ENCODE data around the gene TPRG1.

The TPRG1 gene

GRCh38 chr3:189171707-189172106 is at the start of gene TPRG1:
Gene TPRG1 (plus strand): TSS chr3:189171971. CDS start chr3:189207385, 35,414 bp downstream.
- Mint-ChIP-seq H3K27me3 (no peaks in the 10 kb centered on the region), H3K4me1 (peaks cover 18% of the 10 kb centered on the region), H3K9me3 (no peaks in the 10 kb centered on the region), H3K36me3 (ENCODE audit: insufficient read depth) (no peaks in the 10 kb centered on the region), H3K4me3 (no peak within 1 kb of the TSS), H3K27ac (ENCODE audit: low read depth) (no peak within 1 kb of the TSS)
- DNase-seq (ENCODE audit: low spot score in 2 of 2) (no peak), ATAC-seq (replicated peaks; ENCODE audit: extremely low read depth, poor library complexity, severe bottlenecking) (no peak)

GRCh38 chr3:189122110-189122509 is 49.7 kb upstream of the TPRG1 start:
- H3K4me1 Mint-ChIP-seq: peaks cover 46% of the 10 kb centered on the region
- H3K9me3 Mint-ChIP-seq: no peaks in the 10 kb centered on the region
- DNase-seq (ENCODE audit: low spot score in 2 of 2) (no peak), ATAC-seq (replicated peaks; ENCODE audit: extremely low read depth, poor library complexity, severe bottlenecking) (no peak)
- H3K36me3 Mint-ChIP-seq (ENCODE audit: insufficient read depth): peaks cover 7% of the 10 kb centered on the region
- peak overlapping the region; percentile 98 for H3K27ac Mint-ChIP-seq (ENCODE audit: low read depth)
- no peaks in the 10 kb centered on the region for H3K27me3 Mint-ChIP-seq
- peak overlapping the region; percentile 87 for H3K4me3 Mint-ChIP-seq

- ATAC-seq (replicated peaks; ENCODE audit: extremely low read depth, poor library complexity, severe bottlenecking) (no peak), DNase-seq (ENCODE audit: low spot score in 2 of 2) (no peak)
- Mint-ChIP-seq H3K4me1 (peaks cover 52% of the 10 kb centered on the region), H3K27me3 (no peaks in the 10 kb centered on the region), H3K36me3 (ENCODE audit: insufficient read depth) (peaks cover 7% of the 10 kb centered on the region), H3K27ac (ENCODE audit: low read depth) (peak overlapping the region; percentile 98), H3K9me3 (no peaks in the 10 kb centered on the region), H3K4me3 (peak overlapping the region; percentile 87)
Observed at GRCh38 chr3:189122526-189123205, 49.1 kb upstream of the TPRG1 start.

GRCh38 chr3:189123595-189124387 is 48.0 kb upstream of the TPRG1 start:
- Mint-ChIP-seq H3K36me3 (ENCODE audit: insufficient read depth) (peaks cover 10% of the 10 kb centered on the region), H3K27ac (ENCODE audit: low read depth) (peak overlapping the region; percentile 98), H3K4me3 (peak overlapping the region; percentile 87), H3K9me3 (no peaks in the 10 kb centered on the region), H3K27me3 (no peaks in the 10 kb centered on the region), H3K4me1 (peaks cover 58% of the 10 kb centered on the region)
- no peak for ATAC-seq (replicated peaks; ENCODE audit: extremely low read depth, poor library complexity, severe bottlenecking)
- no peak for DNase-seq (ENCODE audit: low spot score in 2 of 2)

- Mint-ChIP-seq H3K27ac (ENCODE audit: low read depth) (peak overlapping the region; percentile 95), H3K4me3 (peak overlapping the region; percentile 65), H3K36me3 (ENCODE audit: insufficient read depth) (peaks cover 27% of the 10 kb centered on the region), H3K27me3 (no peaks in the 10 kb centered on the region), H3K9me3 (peaks cover 9% of the 10 kb centered on the region), H3K4me1 (peaks cover 49% of the 10 kb centered on the region)
- ATAC-seq (replicated peaks; ENCODE audit: extremely low read depth, poor library complexity, severe bottlenecking): peak; percentile 98
- DNase-seq (ENCODE audit: low spot score in 2 of 2): peak; percentile 39 to 73
Observed at GRCh38 chr3:189132231-189132671, 39.5 kb upstream of the TPRG1 start.

- H3K27ac Mint-ChIP-seq (ENCODE audit: low read depth): peak overlapping the region; percentile 95
- peak overlapping the region; percentile 65 for H3K4me3 Mint-ChIP-seq
- no peaks in the 10 kb centered on the region for H3K27me3 Mint-ChIP-seq
- H3K36me3 Mint-ChIP-seq (ENCODE audit: insufficient read depth): peaks cover 27% of the 10 kb centered on the region
- peaks cover 9% of the 10 kb centered on the region for H3K9me3 Mint-ChIP-seq
- peaks cover 49% of the 10 kb centered on the region for H3K4me1 Mint-ChIP-seq
- no peak for DNase-seq (ENCODE audit: low spot score in 2 of 2)
- ATAC-seq (replicated peaks; ENCODE audit: extremely low read depth, poor library complexity, severe bottlenecking): no peak
Observed at GRCh38 chr3:189132839-189133238, 38.9 kb upstream of the TPRG1 start.

- DNase-seq (ENCODE audit: low spot score in 2 of 2) (no peak), ATAC-seq (replicated peaks; ENCODE audit: extremely low read depth, poor library complexity, severe bottlenecking) (no peak)
- H3K4me1 Mint-ChIP-seq: peaks cover 53% of the 10 kb centered on the region
- H3K4me3 Mint-ChIP-seq: no peak overlapping the region
- H3K27ac Mint-ChIP-seq (ENCODE audit: low read depth): peak overlapping the region; percentile 95
- H3K27me3 Mint-ChIP-seq: no peaks in the 10 kb centered on the region
- H3K36me3 Mint-ChIP-seq (ENCODE audit: insufficient read depth): peaks cover 25% of the 10 kb centered on the region
- peaks cover 9% of the 10 kb centered on the region for H3K9me3 Mint-ChIP-seq
Observed at GRCh38 chr3:189133768-189134167, 38.0 kb upstream of the TPRG1 start.

GRCh38 chr3:189137416-189137815 is 34.4 kb upstream of the TPRG1 start:
- Mint-ChIP-seq H3K4me3 (no peak overlapping the region), H3K27ac (ENCODE audit: low read depth) (peak overlapping the region; percentile 58), H3K4me1 (peaks cover 56% of the 10 kb centered on the region), H3K27me3 (no peaks in the 10 kb centered on the region), H3K9me3 (peaks cover 9% of the 10 kb centered on the region), H3K36me3 (ENCODE audit: insufficient read depth) (peaks cover 23% of the 10 kb centered on the region)
- no peak for ATAC-seq (replicated peaks; ENCODE audit: extremely low read depth, poor library complexity, severe bottlenecking)
- no peak for DNase-seq (ENCODE audit: low spot score in 2 of 2)

- Mint-ChIP-seq H3K9me3 (no peaks in the 10 kb centered on the region), H3K27me3 (no peaks in the 10 kb centered on the region), H3K36me3 (ENCODE audit: insufficient read depth) (peaks cover 18% of the 10 kb centered on the region), H3K4me3 (no peak overlapping the region), H3K27ac (ENCODE audit: low read depth) (peak overlapping the region; percentile 58), H3K4me1 (peaks cover 51% of the 10 kb centered on the region)
- no peak for ATAC-seq (replicated peaks; ENCODE audit: extremely low read depth, poor library complexity, severe bottlenecking)
- DNase-seq (ENCODE audit: low spot score in 2 of 2): no peak
Observed at GRCh38 chr3:189138901-189139610, 32.7 kb upstream of the TPRG1 start.

- no peaks in the 10 kb centered on the region for H3K27me3 Mint-ChIP-seq
- ATAC-seq (replicated peaks; ENCODE audit: extremely low read depth, poor library complexity, severe bottlenecking) (no peak), DNase-seq (ENCODE audit: low spot score in 2 of 2) (no peak)
- H3K9me3 Mint-ChIP-seq: no peaks in the 10 kb centered on the region
- no peak overlapping the region for H3K27ac Mint-ChIP-seq (ENCODE audit: low read depth)
- H3K4me3 Mint-ChIP-seq: no peak overlapping the region
- peaks cover 18% of the 10 kb centered on the region for H3K36me3 Mint-ChIP-seq (ENCODE audit: insufficient read depth)
- peaks cover 56% of the 10 kb centered on the region for H3K4me1 Mint-ChIP-seq
Observed at GRCh38 chr3:189139611-189139940, 32.2 kb upstream of the TPRG1 start.

GRCh38 chr3:189142527-189142926 is 29.2 kb upstream of the TPRG1 start:
- Mint-ChIP-seq H3K36me3 (ENCODE audit: insufficient read depth) (peaks cover 14% of the 10 kb centered on the region), H3K9me3 (no peaks in the 10 kb centered on the region), H3K4me1 (peaks cover 47% of the 10 kb centered on the region), H3K4me3 (peak overlapping the region; percentile 16), H3K27me3 (no peaks in the 10 kb centered on the region), H3K27ac (ENCODE audit: low read depth) (peak overlapping the region; percentile 71)
- ATAC-seq (replicated peaks; ENCODE audit: extremely low read depth, poor library complexity, severe bottlenecking) (peak; percentile 87), DNase-seq (ENCODE audit: low spot score in 2 of 2) (peak in 1 of 2 donors; percentile 37)

GRCh38 chr3:189143321-189143720 is 28.4 kb upstream of the TPRG1 start:
- H3K27ac Mint-ChIP-seq (ENCODE audit: low read depth): peak overlapping the region; percentile 72
- peaks cover 15% of the 10 kb centered on the region for H3K36me3 Mint-ChIP-seq (ENCODE audit: insufficient read depth)
- no peaks in the 10 kb centered on the region for H3K27me3 Mint-ChIP-seq
- H3K4me3 Mint-ChIP-seq: no peak overlapping the region
- ATAC-seq (replicated peaks; ENCODE audit: extremely low read depth, poor library complexity, severe bottlenecking) (no peak), DNase-seq (ENCODE audit: low spot score in 2 of 2) (no peak)
- H3K4me1 Mint-ChIP-seq: peaks cover 47% of the 10 kb centered on the region
- H3K9me3 Mint-ChIP-seq: no peaks in the 10 kb centered on the region

Data from central memory CD8-positive, alpha-beta T cell (primary cell).